Inflammatory macrophage treated with lipopolysaccharide for 4 hours (primary cell): ENCODE measurements around the gene EEFSEC.

Experiments used
- DNase-seq: peaks from one replicate; pipeline ENCODE4 v3.0.0-alpha.2; 2020

The EEFSEC gene

GRCh38 chr3:128153156-128154041 is at the start of gene EEFSEC:
Gene EEFSEC (plus strand): TSS chr3:128153481. CDS start chr3:128153508, 27 bp downstream.
- DNase-seq = peak; percentile 73

GRCh38 chr3:128107834-128108233 is 45.4 kb upstream of the EEFSEC start:
- no peak for DNase-seq

- DNase-seq = no peak
These were observed 42.1 kb upstream of the EEFSEC start for GRCh38 chr3:128111147-128111546.

GRCh38 chr3:128112357-128112968 is 40.8 kb upstream of the EEFSEC start:
- DNase-seq = no peak

- DNase-seq = no peak
These were observed 39.2 kb upstream of the EEFSEC start for GRCh38 chr3:128113817-128114794.

- no peak for DNase-seq
These were observed 31.3 kb upstream of the EEFSEC start for GRCh38 chr3:128122013-128122412.

- DNase-seq = no peak
These were observed 30.1 kb upstream of the EEFSEC start for GRCh38 chr3:128123156-128123537.

- peak; percentile 98 for DNase-seq
These were observed 29.5 kb upstream of the EEFSEC start, which contains the start of gene RUVBL1 for GRCh38 chr3:128123538-128124368. Gene RUVBL1 (minus strand): TSS chr3:128123812. CDS start chr3:128123724, 88 bp downstream.

- DNase-seq = no peak
These were observed 26.0 kb upstream of the EEFSEC start for GRCh38 chr3:128127236-128127635.

GRCh38 chr3:128128251-128128650 is 25.0 kb upstream of the EEFSEC start:
- peak; percentile 15 for DNase-seq

GRCh38 chr3:128131897-128132646 is 21.2 kb upstream of the EEFSEC start:
- DNase-seq = no peak

- DNase-seq = peak; percentile 49
These were observed 19.9 kb upstream of the EEFSEC start for GRCh38 chr3:128133273-128133883.

GRCh38 chr3:128143496-128143895 is 9.8 kb upstream of the EEFSEC start:
- DNase-seq = no peak

- DNase-seq = peak; percentile 54
These were observed 8.6 kb upstream of the EEFSEC start for GRCh38 chr3:128144512-128145187.

- peak; percentile 95 for DNase-seq
These were observed 8.0 kb upstream of the EEFSEC start for GRCh38 chr3:128145279-128145678.

- no peak for DNase-seq
These were observed 7.1 kb upstream of the EEFSEC start for GRCh38 chr3:128146201-128146600.

- DNase-seq = peak; percentile 31
These were observed 3.6 kb upstream of the EEFSEC start for GRCh38 chr3:128149650-128150049.

- no peak for DNase-seq
These were observed 1.5 kb upstream of the EEFSEC start for GRCh38 chr3:128151758-128152274.

- no peak for DNase-seq
These were observed 694 bp upstream of the EEFSEC start for GRCh38 chr3:128152419-128153155.
